SK-N-SH (cell line): ENCODE results near the gene MRPL58. TPM values are rescaled to one million over a fixed set of nuclear protein-coding genes. Genes with fewer than 3 reads are reported as not detected.

Experiments used
- CTCF ChIA-PET: fragments of 300-600, 350-600 bp; formaldehyde crosslinking; extraction: SDS; loops from one replicate; lab custom pipeline; 2021; lab: Yijun Ruan, JAX
- POLR2A ChIA-PET: fragments of 350-600 bp; sonication (Branson Sonifier 250); formaldehyde crosslinking; extraction: SDS; loops from one replicate; lab custom pipeline; 2020; ENCODE audit warnings: antibody characterized with exemption, inconsistent platforms; lab: Yijun Ruan, JAX
- DNase-seq: peaks from one replicate; pipeline ENCODE4 v3.0.0; 2012
- H2AFZ ChIP-seq: fragments of 200-600 bp; sonication (generic); 2 replicates; pipeline ENCODE4 v1.8.1; 2016; ENCODE audit warnings: antibody characterized with exemption, mild to moderate bottlenecking, low read depth
- H3F3A ChIP-seq: fragments of 200-600 bp; sonication (generic); replicated peaks from 2 replicates; pipeline ENCODE3; 2016; ENCODE audit warnings: antibody characterized with exemption, mild to moderate bottlenecking; ENCODE audit not compliant: insufficient read depth
- H3K27ac ChIP-seq, 2 experiments: fragments of 200-500 bp in 1 of 2; fragments of 200-600 bp in 1 of 2; sonication (Bioruptor generic) in 1 of 2; sonication (generic), shearing (Covaris generic) in 1 of 2; 2 replicates each; pipeline versions ENCODE4 v1.5.1 to v1.6.1; 2014 to 2016; ENCODE audit warnings: low read depth in 2 of 2, inconsistent platforms in 1 of 2, low read length in 1 of 2, mild to moderate bottlenecking in 1 of 2, mixed read lengths in 1 of 2
- H3K27me3 ChIP-seq: fragments of 200-600 bp; sonication (generic), shearing (Covaris generic); 2 replicates; pipeline ENCODE4 v1.6.1; 2016; ENCODE audit warnings: mixed run types; ENCODE audit not compliant: insufficient read depth
- H3K36me3 ChIP-seq, 2 experiments: fragments of 200-500 bp in 1 of 2; fragments of 200-600 bp in 1 of 2; sonication (Bioruptor generic) in 1 of 2; sonication (generic) in 1 of 2; replicated peaks in 1 of 2; 2 replicates each; pipeline versions ENCODE3 to v1.5.1; 2014 to 2016; ENCODE audit warnings: low read length in 1 of 2, mild to moderate bottlenecking in 1 of 2; ENCODE audit not compliant: insufficient read depth in 2 of 2, control insufficient read depth in 1 of 2
- H3K4me1 ChIP-seq, 2 experiments: fragments of 200-500 bp in 1 of 2; fragments of 200-600 bp in 1 of 2; sonication (Bioruptor generic) in 1 of 2; sonication (generic), shearing (Covaris generic) in 1 of 2; 2 replicates each; pipeline versions ENCODE4 v1.5.1 to v1.6.1; 2014 to 2016; ENCODE audit warnings: low read depth in 1 of 2, low read length in 1 of 2, mixed run types in 1 of 2; ENCODE audit not compliant: insufficient read depth in 2 of 2, control insufficient read depth in 1 of 2
- H3K4me2 ChIP-seq: fragments of 200-600 bp; sonication (generic), shearing (Covaris generic); 2 replicates; pipeline ENCODE4 v1.6.1; 2017; ENCODE audit warnings: mixed run types
- H3K4me3 ChIP-seq, 2 experiments: fragments of 200-500 bp in 1 of 2; fragments of 200-600 bp in 1 of 2; sonication (Bioruptor generic) in 1 of 2; sonication (generic), shearing (Covaris generic) in 1 of 2; 2 replicates each; pipeline versions ENCODE4 v1.5.1 to v1.8.1; 2014 to 2016; ENCODE audit warnings: low read depth in 2 of 2, inconsistent platforms in 1 of 2, low read length in 1 of 2, mild to moderate bottlenecking in 1 of 2, mixed read lengths in 1 of 2, moderate library complexity in 1 of 2
- H3K79me2 ChIP-seq: fragments of 200-600 bp; sonication (generic); 2 replicates; pipeline ENCODE4 v1.8.1; 2017; ENCODE audit warnings: mild to moderate bottlenecking; ENCODE audit not compliant: insufficient read depth
- H3K9ac ChIP-seq: fragments of 200-600 bp; sonication (generic); 2 replicates; pipeline ENCODE4 v1.6.1; 2017; ENCODE audit warnings: mixed run types
- H3K9me2 ChIP-seq: fragments of 200-600 bp; sonication (generic); 2 replicates; pipeline ENCODE4 v1.6.1; 2017; ENCODE audit warnings: mixed run types
- H3K9me3 ChIP-seq: fragments of 200-600 bp; sonication (generic); 2 replicates; pipeline ENCODE4 v1.6.1; 2017; ENCODE audit warnings: mixed run types, mild to moderate bottlenecking, moderate library complexity
- H4K20me1 ChIP-seq: fragments of 200-600 bp; sonication (generic); 2 replicates; pipeline ENCODE4 v1.6.1; 2017; ENCODE audit warnings: mild to moderate bottlenecking, mixed run types; ENCODE audit not compliant: insufficient read depth
- EP300 ChIP-seq, 2 experiments: IDR thresholded peaks; 2 replicates each; pipeline versions ENCODE4 v1.4.0 to v1.6.1; 2012; ENCODE audit warnings: borderline replicate concordance in 1 of 2, low read depth in 1 of 2, low read length in 1 of 2
- EZH2phosphoT487 ChIP-seq: fragments of 200-600 bp; sonication (generic); IDR thresholded peaks from 2 replicates; pipeline ENCODE4 v1.6.1; 2017; ENCODE audit warnings: low read depth, mixed run types, mild to moderate bottlenecking, antibody characterized with exemption, moderate library complexity, borderline replicate concordance
- FOXJ3 ChIP-seq: sonication (generic); formaldehyde crosslinking; IDR thresholded peaks from 2 replicates; pipeline ENCODE4 v1.5.1; 2020; ENCODE audit warnings: mild to moderate bottlenecking, missing genetic modification reagents
- FOXM1 ChIP-seq: IDR thresholded peaks from 2 replicates; pipeline ENCODE4 v1.4.0; 2012; ENCODE audit warnings: low read depth, mild to moderate bottlenecking
- GABPA ChIP-seq: IDR thresholded peaks from 2 replicates; pipeline ENCODE4 v1.4.0; 2012; ENCODE audit warnings: low read depth, mild to moderate bottlenecking
- NFIC ChIP-seq: IDR thresholded peaks from 2 replicates; pipeline ENCODE4 v1.4.0; 2012; ENCODE audit warnings: borderline replicate concordance
- RCOR1 ChIP-seq: fragments of 150-350 bp; IDR thresholded peaks from 2 replicates; pipeline ENCODE4 v1.6.1; 2017; ENCODE audit warnings: antibody characterized with exemption, low read length
- SIN3A ChIP-seq: IDR thresholded peaks from 2 replicates; pipeline ENCODE4 v1.6.1; 2012; ENCODE audit warnings: low read depth, mild to moderate bottlenecking, low read length, moderate library complexity, borderline replicate concordance
- SMC3 ChIP-seq: IDR thresholded peaks from 2 replicates; pipeline ENCODE4 v1.6.1; 2012; ENCODE audit warnings: low read depth, low read length, improper control_type of control experiment
- TAF1 ChIP-seq: IDR thresholded peaks from 2 replicates; pipeline ENCODE4 v1.6.1; 2012; ENCODE audit warnings: low read depth, mild to moderate bottlenecking, low read length, moderate library complexity, borderline replicate concordance
- TCF12 ChIP-seq: IDR thresholded peaks from 2 replicates; pipeline ENCODE4 v1.4.0; 2012
- WGBS: methylation state at CpG from one replicate; pipeline ENCODE4 v1.1.6; 2017; ENCODE audit warnings: low lambda C conversion rate; 5-methylcytosine and 5-hydroxymethylcytosine counted together
- polyA plus RNA-seq, 3 experiments: library from polyadenylated mRNA; depleted of rRNA; stranded (reverse); fragments of >200 nt; gene quantifications; 2 replicates each; pipeline ENCODE4 v1.2.3, GENCODE V29; 2012
- TF ChIP-seq, protein P1 (sequence below): IDR thresholded peaks from 2 replicates; pipeline ENCODE4 v1.4.0; 2012; ENCODE audit warnings: low read depth
- TF ChIP-seq, protein P2 (sequence below): IDR thresholded peaks from 2 replicates; pipeline ENCODE4 v1.6.1; 2012; ENCODE audit warnings: mild to moderate bottlenecking, low read depth, low read length, moderate library complexity

The MRPL58 gene
- polyA plus RNA-seq, 1 of the 3 experiments (the other 2 are of a cell fraction) = 87.3 TPM

DNA sequence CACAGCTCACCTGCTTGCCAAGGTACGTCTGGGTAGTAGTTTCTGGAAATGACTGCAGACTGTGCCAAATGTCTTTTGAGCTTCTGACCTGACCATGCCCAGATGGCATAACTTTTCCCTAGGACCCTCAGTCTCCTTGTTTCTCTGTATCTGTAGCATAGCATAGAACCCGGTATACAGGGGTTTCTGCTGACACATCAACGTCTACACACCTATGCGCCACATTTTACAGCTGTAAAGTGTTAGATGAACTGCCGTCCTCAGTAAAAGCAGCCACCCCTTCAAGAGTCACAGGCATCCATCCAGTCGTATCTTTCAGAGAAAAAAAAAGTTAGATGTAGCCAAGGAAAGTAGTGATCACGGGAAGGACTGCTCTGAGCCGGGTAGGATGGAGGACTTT, 52.0 kb downstream of the MRPL58 start:
- H3K9ac ChIP-seq = no peak overlapping the region
- peaks cover 23 to 60% of the 10 kb centered on the region in 2 experiments for H3K36me3 ChIP-seq
- H3K27ac ChIP-seq = no peak overlapping the region
- H3K27me3 ChIP-seq = no peaks in the 10 kb centered on the region
- H3F3A ChIP-seq = no peaks in the 10 kb centered on the region
- no peaks in the 10 kb centered on the region for H3K79me2 ChIP-seq
- no peak overlapping the region for H3K4me3 ChIP-seq
- WGBS = 92% methylated on average over 8 of the region's 8 CpGs
- H3K9me3 ChIP-seq = no peaks in the 10 kb centered on the region
- no peaks in the 10 kb centered on the region for H3K4me1 ChIP-seq
- no peak overlapping the region for H3K4me2 ChIP-seq
- no peak for TF ChIP-seq FOXM1
- TF ChIP-seq TCF12 = no peak
- no peak for TF ChIP-seq EZH2phosphoT487
- TF ChIP-seq, protein P1, sequence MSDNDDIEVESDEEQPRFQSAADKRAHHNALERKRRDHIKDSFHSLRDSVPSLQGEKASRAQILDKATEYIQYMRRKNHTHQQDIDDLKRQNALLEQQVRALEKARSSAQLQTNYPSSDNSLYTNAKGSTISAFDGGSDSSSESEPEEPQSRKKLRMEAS = no peak
- TF ChIP-seq SIN3A = no peak
- TF ChIP-seq GABPA = no peak
- no peak for TF ChIP-seq FOXJ3 (CRISPR knock-in tag)
- TF ChIP-seq TAF1 = no peak
- no peak for TF ChIP-seq SMC3
- TF ChIP-seq EP300 (IDR thresholded peaks at IDR 0.05; ENCODE audit: borderline replicate concordance in 1 of 2, low read depth in 1 of 2, low read length in 1 of 2) = no peak
- TF ChIP-seq, protein P2, sequence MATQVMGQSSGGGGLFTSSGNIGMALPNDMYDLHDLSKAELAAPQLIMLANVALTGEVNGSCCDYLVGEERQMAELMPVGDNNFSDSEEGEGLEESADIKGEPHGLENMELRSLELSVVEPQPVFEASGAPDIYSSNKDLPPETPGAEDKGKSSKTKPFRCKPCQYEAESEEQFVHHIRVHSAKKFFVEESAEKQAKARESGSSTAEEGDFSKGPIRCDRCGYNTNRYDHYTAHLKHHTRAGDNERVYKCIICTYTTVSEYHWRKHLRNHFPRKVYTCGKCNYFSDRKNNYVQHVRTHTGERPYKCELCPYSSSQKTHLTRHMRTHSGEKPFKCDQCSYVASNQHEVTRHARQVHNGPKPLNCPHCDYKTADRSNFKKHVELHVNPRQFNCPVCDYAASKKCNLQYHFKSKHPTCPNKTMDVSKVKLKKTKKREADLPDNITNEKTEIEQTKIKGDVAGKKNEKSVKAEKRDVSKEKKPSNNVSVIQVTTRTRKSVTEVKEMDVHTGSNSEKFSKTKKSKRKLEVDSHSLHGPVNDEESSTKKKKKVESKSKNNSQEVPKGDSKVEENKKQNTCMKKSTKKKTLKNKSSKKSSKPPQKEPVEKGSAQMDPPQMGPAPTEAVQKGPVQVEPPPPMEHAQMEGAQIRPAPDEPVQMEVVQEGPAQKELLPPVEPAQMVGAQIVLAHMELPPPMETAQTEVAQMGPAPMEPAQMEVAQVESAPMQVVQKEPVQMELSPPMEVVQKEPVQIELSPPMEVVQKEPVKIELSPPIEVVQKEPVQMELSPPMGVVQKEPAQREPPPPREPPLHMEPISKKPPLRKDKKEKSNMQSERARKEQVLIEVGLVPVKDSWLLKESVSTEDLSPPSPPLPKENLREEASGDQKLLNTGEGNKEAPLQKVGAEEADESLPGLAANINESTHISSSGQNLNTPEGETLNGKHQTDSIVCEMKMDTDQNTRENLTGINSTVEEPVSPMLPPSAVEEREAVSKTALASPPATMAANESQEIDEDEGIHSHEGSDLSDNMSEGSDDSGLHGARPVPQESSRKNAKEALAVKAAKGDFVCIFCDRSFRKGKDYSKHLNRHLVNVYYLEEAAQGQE = no peak
- TF ChIP-seq RCOR1 = no peak
- no peaks in the 10 kb centered on the region for H4K20me1 ChIP-seq
- no peak overlapping the region for H2AFZ ChIP-seq
- ChIA-PET POLR2A (no interaction called here), CTCF (interaction anchor here (1.0 to 1.5 kb wide), 4 partner anchors 41 to 138 kb away, joined by 4 to 5 read pairs (median 4); no protein-coding TSS in a partner anchor)
- H3K9me2 ChIP-seq = no peaks in the 10 kb centered on the region
- no peak for DNase-seq

DNA sequence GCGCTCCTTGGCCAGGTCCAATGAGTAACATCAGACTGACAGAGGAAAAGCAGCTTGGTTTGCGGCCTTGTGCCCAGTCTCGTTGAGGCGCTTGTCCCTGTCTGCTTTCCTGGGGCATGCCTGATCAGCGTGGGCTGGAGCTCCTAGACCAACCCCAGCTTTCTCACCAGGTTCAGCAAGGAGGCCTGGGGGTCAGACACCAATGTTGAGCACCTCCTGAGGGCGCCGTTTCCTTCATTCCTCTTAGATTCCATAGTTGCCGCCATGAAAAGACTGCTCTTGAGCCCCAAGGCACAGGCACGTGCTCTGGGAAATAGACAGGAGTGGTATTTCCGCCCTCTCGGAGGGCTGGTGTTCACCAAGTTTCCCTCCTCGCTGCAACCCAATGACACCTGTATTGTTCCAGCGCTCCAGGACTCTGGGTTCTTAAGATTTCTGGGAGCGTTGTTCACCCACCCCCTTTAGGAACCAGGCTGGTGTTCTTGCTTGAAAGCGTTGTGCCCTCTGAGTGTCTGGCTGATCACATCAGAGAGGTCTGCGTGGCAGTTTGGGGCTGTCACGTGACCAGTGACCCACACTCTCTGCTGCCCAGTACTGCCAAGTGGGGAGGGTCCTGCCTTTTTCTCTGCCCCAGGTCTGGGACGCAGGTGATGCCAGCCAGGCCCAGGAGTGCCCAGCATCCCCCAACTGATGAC, 52.5 kb downstream of the MRPL58 start:
- no peaks in the 10 kb centered on the region for H3K79me2 ChIP-seq
- H3K36me3 ChIP-seq = peaks cover 19 to 55% of the 10 kb centered on the region in 2 experiments
- no peak overlapping the region for H3K27ac ChIP-seq
- no peaks in the 10 kb centered on the region for H3K27me3 ChIP-seq
- POLR2A ChIA-PET = no interaction called here
- no peak overlapping the region for H3K4me3 ChIP-seq
- no peak for DNase-seq
- TF ChIP-seq NFIC = no peak
- no peaks in the 10 kb centered on the region for H3F3A ChIP-seq
- no peak overlapping the region for H3K4me2 ChIP-seq
- H3K9me2 ChIP-seq = no peaks in the 10 kb centered on the region
- 93% methylated on average over 18 of the region's 18 CpGs for WGBS
- no peak overlapping the region for H3K9ac ChIP-seq
- H3K9me3 ChIP-seq = no peaks in the 10 kb centered on the region
- CTCF ChIA-PET = interaction anchor here (1.0 to 1.5 kb wide), 4 partner anchors 40 to 137 kb away, joined by 4 to 5 read pairs (median 4); no protein-coding TSS in a partner anchor
- no peaks in the 10 kb centered on the region; a peak in 1 of 4 replicates for H3K4me1 ChIP-seq
- H4K20me1 ChIP-seq = no peaks in the 10 kb centered on the region
- no peak overlapping the region for H2AFZ ChIP-seq
